GM12873 (cell line): ENCODE data around the gene TRIM37.

Experiments used
- CTCF ChIP-seq: IDR thresholded peaks from 2 replicates; pipeline ENCODE4 v1.5.1; 2012; ENCODE audit warnings: low read depth, mild to moderate bottlenecking, moderate library complexity, low read length, control low read depth; ENCODE audit not compliant: insufficient read depth; ENCODE audit errors: missing control alignments

TRIM37 gene

GRCh38 chr17:58932956-58933355 lies 173.7 kb downstream of the TRIM37 start:
- TF ChIP-seq CTCF = no peak
